IMR-90 (cell line): ENCODE measurements around the gene TPTE. TPM values are rescaled to one million over a fixed set of nuclear protein-coding genes. Genes with fewer than 3 reads are reported as not detected.

Experiments
- ATAC-seq: fragments of 200-7000 bp; cut with Tn5 transposase; 2 replicates; pipeline ENCODE4 v1.9.1; 2020; ENCODE audit warnings: low read depth, mild to moderate bottlenecking, moderate library complexity
- Bru-seq: library from RNA; stranded (reverse); fragments of 400-500 nt; gene quantifications from one replicate; lab custom pipeline; 2021; lab: Mats Ljungman, UMichigan
- BruChase-seq, 2 experiments: library from RNA; stranded (reverse); fragments of 400-500 nt; gene quantifications; one replicate each; lab custom pipeline; 2021; lab: Mats Ljungman, UMichigan
- BruUV-seq: library from RNA; stranded (reverse); fragments of 400-500 nt; replicated peaks from 2 replicates; lab custom pipeline; 2021; lab: Mats Ljungman, UMichigan
- CTCF ChIA-PET: fragments of 300-600 bp; formaldehyde crosslinking; extraction: SDS; loops from one replicate; lab custom pipeline; 2021; ENCODE audit warnings: antibody characterized with exemption; lab: Yijun Ruan, JAX
- POLR2A ChIA-PET: fragments of 300-600 bp; sonication (Branson Sonifier 250); formaldehyde crosslinking; loops from one replicate; lab custom pipeline; 2022; ENCODE audit warnings: antibody characterized with exemption; ENCODE audit not compliant: unreplicated experiment; lab: Charles Lee
- DNase-seq: peaks from one replicate; pipeline ENCODE4 v3.0.0; 2013
- H2AFZ ChIP-seq: replicated peaks from 2 replicates; pipeline ENCODE3; 2013; ENCODE audit warnings: low read length, mild to moderate bottlenecking; ENCODE audit not compliant: poor library complexity
- H2AK5ac ChIP-seq: 2 replicates; pipeline ENCODE4 v1.6.1; 2013; ENCODE audit warnings: low read depth, low read length, inconsistent platforms
- H2AK9ac ChIP-seq: replicated peaks from 2 replicates; pipeline ENCODE3; 2013; ENCODE audit warnings: mild to moderate bottlenecking, low read depth, low read length, moderate library complexity; ENCODE audit not compliant: poor library complexity
- H2BK120ac ChIP-seq: 2 replicates; pipeline ENCODE4 v1.6.1; 2013; ENCODE audit warnings: low read depth, low read length, inconsistent platforms
- H2BK15ac ChIP-seq: 3 replicates; pipeline ENCODE4 v1.6.1; 2013; ENCODE audit warnings: low read depth, low read length, inconsistent platforms
- H2BK20ac ChIP-seq: 2 replicates; pipeline ENCODE4 v1.6.1; 2013; ENCODE audit warnings: low read depth, mild to moderate bottlenecking, inconsistent platforms, low read length, moderate library complexity
- H2BK5ac ChIP-seq: 2 replicates; pipeline ENCODE4 v1.6.1; 2013; ENCODE audit warnings: mild to moderate bottlenecking, low read depth, low read length, inconsistent platforms; ENCODE audit not compliant: poor library complexity, severe bottlenecking
- H3K14ac ChIP-seq: replicated peaks from 2 replicates; pipeline ENCODE4 v1.6.1; 2013; ENCODE audit warnings: low read depth, low read length, inconsistent platforms
- H3K18ac ChIP-seq: 2 replicates; pipeline ENCODE4 v1.6.1; 2013; ENCODE audit warnings: low read depth, low read length, control low read depth
- H3K23ac ChIP-seq: 2 replicates; pipeline ENCODE4 v1.6.1; 2013; ENCODE audit warnings: low read depth, low read length, inconsistent platforms
- H3K27ac ChIP-seq: 2 replicates; pipeline ENCODE4 v1.5.1; 2013; ENCODE audit warnings: mild to moderate bottlenecking, control low read depth, low read length; ENCODE audit not compliant: insufficient read depth
- H3K27me3 ChIP-seq: 2 replicates; pipeline ENCODE4 v1.6.1; 2013; ENCODE audit warnings: low read length; ENCODE audit not compliant: control insufficient read depth, insufficient read depth
- H3K36me3 ChIP-seq: 2 replicates; pipeline ENCODE4 v1.6.1; 2013; ENCODE audit warnings: low read length, mixed read lengths; ENCODE audit not compliant: control insufficient read depth, insufficient read depth
- H3K4ac ChIP-seq: 2 replicates; pipeline ENCODE4 v1.6.1; 2013; ENCODE audit warnings: low read depth, low read length, inconsistent platforms
- H3K4me1 ChIP-seq: 2 replicates; pipeline ENCODE4 v1.6.1; 2013; ENCODE audit warnings: low read length, mixed read lengths; ENCODE audit not compliant: control insufficient read depth, insufficient read depth
- H3K4me2 ChIP-seq: 2 replicates; pipeline ENCODE4 v1.6.1; 2013; ENCODE audit warnings: low read depth, mild to moderate bottlenecking, control low read depth, low read length, moderate library complexity
- H3K4me3 ChIP-seq: 2 replicates; pipeline ENCODE4 v1.5.1; 2013; ENCODE audit warnings: low read depth, mild to moderate bottlenecking, control low read depth, low read length, moderate library complexity; ENCODE audit not compliant: insufficient read depth
- H3K56ac ChIP-seq: 2 replicates; pipeline ENCODE4 v1.6.1; 2013; ENCODE audit warnings: low read length, inconsistent platforms; ENCODE audit not compliant: insufficient read depth; ENCODE audit errors: extremely low read depth
- H3K79me1 ChIP-seq, 2 experiments: 2 replicates each; pipeline ENCODE4 v1.6.1; 2013; ENCODE audit warnings: low read length in 2 of 2, inconsistent platforms in 1 of 2, low read depth in 1 of 2
- H3K9ac ChIP-seq: 2 replicates; pipeline ENCODE4 v1.6.1; 2013; ENCODE audit warnings: low read depth, low read length, control low read depth
- H3K9me1 ChIP-seq: 2 replicates; pipeline ENCODE4 v1.6.1; 2013; ENCODE audit warnings: low read length, inconsistent platforms; ENCODE audit not compliant: insufficient read depth
- H3K9me3 ChIP-seq: 2 replicates; pipeline ENCODE4 v1.6.1; 2013; ENCODE audit warnings: low read length; ENCODE audit not compliant: control insufficient read depth, insufficient read depth
- H4K20me1 ChIP-seq: 2 replicates; pipeline ENCODE4 v1.6.1; 2013; ENCODE audit warnings: low read length, inconsistent platforms; ENCODE audit not compliant: insufficient read depth
- H4K5ac ChIP-seq: 2 replicates; pipeline ENCODE4 v1.6.1; 2013; ENCODE audit warnings: mild to moderate bottlenecking, low read depth, low read length, control low read depth
- H4K8ac ChIP-seq, 2 experiments: 2 replicates each; pipeline ENCODE4 v1.6.1; 2013; ENCODE audit warnings: low read depth in 2 of 2, low read length in 2 of 2, control low read depth in 1 of 2, inconsistent platforms in 1 of 2
- H4K91ac ChIP-seq: 2 replicates; pipeline ENCODE4 v1.6.1; 2013; ENCODE audit warnings: low read depth, low read length, inconsistent platforms; ENCODE audit not compliant: insufficient read depth
- BHLHE40 ChIP-seq: fragments of 150-350 bp; IDR thresholded peaks from 2 replicates; pipeline ENCODE4 v1.6.1; 2016; ENCODE audit warnings: mild to moderate bottlenecking, low read depth, low read length
- CEBPB ChIP-seq: IDR thresholded peaks from 2 replicates; pipeline ENCODE4 v1.6.1; 2012; ENCODE audit warnings: low read depth, low read length, improper control_type of control experiment
- CHD1 ChIP-seq: IDR thresholded peaks from 2 replicates; pipeline ENCODE4 v1.6.1; 2012; ENCODE audit warnings: low read depth, low read length, improper control_type of control experiment
- CTCF ChIP-seq: conservative IDR thresholded peaks from 2 replicates; pipeline ENCODE4 v1.5.1; 2012; ENCODE audit warnings: mild to moderate bottlenecking, low read depth, low read length, improper control_type of control experiment
- ELK1 ChIP-seq: fragments of 150-350 bp; IDR thresholded peaks from 2 replicates; pipeline ENCODE4 v1.6.1; 2016; ENCODE audit warnings: low read depth, mild to moderate bottlenecking, low read length, moderate library complexity, borderline replicate concordance
- FOS ChIP-seq: fragments of 150-350 bp; IDR thresholded peaks from 2 replicates; pipeline ENCODE4 v1.6.1; 2016; ENCODE audit warnings: low read depth, low read length
- MAFK ChIP-seq: IDR thresholded peaks from 2 replicates; pipeline ENCODE4 v1.6.1; 2012; ENCODE audit warnings: low read depth, low read length, improper control_type of control experiment
- MAZ ChIP-seq: IDR thresholded peaks from 2 replicates; pipeline ENCODE4 v1.6.1; 2012; ENCODE audit warnings: low read depth, mild to moderate bottlenecking, low read length, improper control_type of control experiment, moderate library complexity, borderline replicate concordance
- MXI1 ChIP-seq: IDR thresholded peaks from 2 replicates; pipeline ENCODE4 v1.6.1; 2012; ENCODE audit warnings: low read depth, mild to moderate bottlenecking, low read length, moderate library complexity, borderline replicate concordance
- POLR2A ChIP-seq: IDR thresholded peaks from 2 replicates; pipeline ENCODE4 v1.6.1; 2012; ENCODE audit warnings: mild to moderate bottlenecking, low read depth, low read length
- RAD21 ChIP-seq: IDR thresholded peaks from 2 replicates; pipeline ENCODE4 v1.6.1; 2012; ENCODE audit warnings: low read length, improper control_type of control experiment
- RCOR1 ChIP-seq: IDR thresholded peaks from 2 replicates; pipeline ENCODE4 v1.6.1; 2012; ENCODE audit warnings: mild to moderate bottlenecking, low read length, improper control_type of control experiment; ENCODE audit not compliant: insufficient replicate concordance
- RFX5 ChIP-seq: IDR thresholded peaks from 2 replicates; pipeline ENCODE4 v1.8.0; 2012; ENCODE audit warnings: low read depth, mild to moderate bottlenecking, low read length, moderate library complexity
- SMC3 ChIP-seq: fragments of 150-350 bp; IDR thresholded peaks from 2 replicates; pipeline ENCODE4 v1.6.1; 2016; ENCODE audit warnings: low read depth, mild to moderate bottlenecking, antibody characterized with exemption, low read length, moderate library complexity
- WGBS, 2 experiments: methylation state at CpG; one replicate each; pipeline versions ENCODE4 v1.1.5 to v1.1.7; 2013; ENCODE audit warnings: missing lambda C conversion rate in 2 of 2; ENCODE audit not compliant: insufficient read length in 1 of 2; ENCODE audit errors: extremely low coverage in 2 of 2; 5-methylcytosine and 5-hydroxymethylcytosine counted together
- dilution Hi-C: fragments of 300-500 bp; cut with HindIII; formaldehyde crosslinking; loops from one replicate; pipeline ENCODE4 v1.14.3; 2018; ENCODE audit warnings: low sequenced_read_pairs; ENCODE audit not compliant: unreplicated experiment
- in situ Hi-C: fragments of 300-500 bp; cut with MboI; formaldehyde crosslinking; loops from 3 replicates; pipeline ENCODE4 v1.14.3; 2019; ENCODE audit warnings: low sequenced_read_pairs, inconsistent platforms, mixed read lengths
- intact Hi-C: fragments of 100-400 bp; cut with micrococcal nuclease; formaldehyde crosslinking; loops from 2 replicates; pipeline ENCODE4 v1.10.0; 2022
- long read RNA-seq: library from polyadenylated mRNA; unstranded; transcript quantifications from one replicate; pipeline ENCODE4 v2.0.0, GENCODE V29; 2021; ENCODE audit not compliant: unreplicated experiment
- polyA plus RNA-seq, 3 experiments: library from polyadenylated mRNA; depleted of rRNA; stranded (reverse); fragments of >200 nt; gene quantifications; 2 replicates each; pipeline ENCODE4 v1.2.3, GENCODE V29; 2012; ENCODE audit warnings: low replicate concordance in 1 of 3
- total RNA-seq: library from RNA; depleted of rRNA; stranded (reverse); fragments of >200 nt; gene quantifications from 2 replicates; pipeline ENCODE4 v1.2.3, GENCODE V29; 2012; rRNA removed
- TF ChIP-seq, protein P1 (sequence below): fragments of 150-350 bp; IDR thresholded peaks from 2 replicates; pipeline ENCODE4 v1.6.1; 2017; ENCODE audit warnings: mild to moderate bottlenecking, antibody characterized with exemption, low read length, low read depth

The TPTE gene
- total RNA-seq (not detected in 2 replicates), polyA plus RNA-seq (2012; rRNA removed) (not detected in 2 replicates), Bru-seq, nascent RNA (percentile 13 among the genes with signal in this experiment), BruChase-seq, experiment 1, labeled RNA remaining after a 6-hour chase (not detected), BruChase-seq, experiment 2, labeled RNA remaining after a 2-hour chase (not detected)
- not detected in 2 replicates for polyA plus RNA-seq (2012; cell fraction: cytosol; rRNA removed)
- not detected in 2 replicates for polyA plus RNA-seq (2012; cell fraction: nucleus; rRNA removed; ENCODE audit: low replicate concordance)
- long read RNA-seq: 0 reads

DNA sequence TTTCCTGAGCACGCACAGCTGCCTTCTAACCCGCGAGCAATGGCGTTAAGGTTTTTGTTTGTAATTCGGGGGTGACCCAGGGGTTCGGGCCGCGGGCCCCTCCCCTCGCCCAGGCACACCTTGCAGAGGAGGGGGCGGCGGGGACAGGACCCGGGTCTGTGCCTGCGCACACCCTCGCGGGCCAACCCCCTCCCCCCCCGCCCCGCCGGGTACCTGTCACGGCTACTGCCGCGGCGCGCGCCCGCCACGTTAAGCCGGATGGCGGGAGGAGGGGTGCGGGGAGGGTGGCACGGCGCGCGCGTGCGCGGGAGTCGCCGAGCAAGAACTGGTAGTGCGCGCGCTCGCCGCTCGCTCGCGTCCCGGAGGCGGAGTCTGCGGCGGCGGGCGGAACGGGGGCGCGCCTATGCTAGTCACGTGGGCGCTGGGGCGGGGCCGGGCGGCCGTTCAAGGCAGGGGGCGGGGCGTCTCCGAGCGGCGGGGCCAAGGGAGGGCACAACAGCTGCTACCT lies at the start of gene TPTE:
TPTE (plus strand) TSS at position 493 of the 508 bp plus-strand sequence. CDS start 17,141 bp downstream, outside the sequence.
- Histone ChIP-seq H3K4me1 (no peaks in the 10 kb centered on the region), H3K56ac (no peak within 1 kb of the TSS), H4K8ac (no peak within 1 kb of the TSS), H2AFZ (no peak within 1 kb of the TSS), H3K23ac (no peak within 1 kb of the TSS), H3K9me1 (no peaks in the 10 kb centered on the region), H4K91ac (no peak within 1 kb of the TSS), H3K14ac (no peak within 1 kb of the TSS), H2BK120ac (no peak within 1 kb of the TSS), H2AK5ac (no peak within 1 kb of the TSS), H3K79me1 (no peaks in the 10 kb centered on the region), H4K20me1 (no peaks in the 10 kb centered on the region), H3K27me3 (no peaks in the 10 kb centered on the region), H3K4me2 (no peak within 1 kb of the TSS), H3K18ac (no peak within 1 kb of the TSS), H2AK9ac (no peak within 1 kb of the TSS), H2BK15ac (no peak within 1 kb of the TSS), H3K4ac (no peak within 1 kb of the TSS), H3K36me3 (no peaks in the 10 kb centered on the region), H3K27ac (no peak within 1 kb of the TSS), H3K9ac (no peak within 1 kb of the TSS), H2BK20ac (no peak within 1 kb of the TSS), H3K9me3 (peaks cover 12% of the 10 kb centered on the region), H2BK5ac (no peak within 1 kb of the TSS), H4K5ac (no peak within 1 kb of the TSS), H3K4me3 (no peak within 1 kb of the TSS)
- WGBS, 2 experiments: 66% methylated on average over 41 of the region's 66 CpGs; no CpG with 5 or more reads in 1 of the 2 experiments
- POLR2A ChIA-PET: no interaction called here
- CTCF ChIA-PET: no interaction called here
- intact Hi-C loops (no loop called here), in situ Hi-C loops (no loop called here), dilution Hi-C loops (no loop called here)
- DNase-seq: no peak
- ATAC-seq: no peak
- no TSS peak for BruUV-seq
- TF ChIP-seq SMC3: no peak
- no peak for TF ChIP-seq POLR2A
- TF ChIP-seq, protein P1, sequence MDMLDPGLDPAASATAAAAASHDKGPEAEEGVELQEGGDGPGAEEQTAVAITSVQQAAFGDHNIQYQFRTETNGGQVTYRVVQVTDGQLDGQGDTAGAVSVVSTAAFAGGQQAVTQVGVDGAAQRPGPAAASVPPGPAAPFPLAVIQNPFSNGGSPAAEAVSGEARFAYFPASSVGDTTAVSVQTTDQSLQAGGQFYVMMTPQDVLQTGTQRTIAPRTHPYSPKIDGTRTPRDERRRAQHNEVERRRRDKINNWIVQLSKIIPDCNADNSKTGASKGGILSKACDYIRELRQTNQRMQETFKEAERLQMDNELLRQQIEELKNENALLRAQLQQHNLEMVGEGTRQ: no peak
- TF ChIP-seq RFX5: no peak
- TF ChIP-seq CEBPB: no peak
- TF ChIP-seq BHLHE40: no peak
- no peak for TF ChIP-seq FOS
- TF ChIP-seq RAD21: no peak
- TF ChIP-seq MAZ: no peak
- TF ChIP-seq MAFK: no peak
- TF ChIP-seq ELK1: no peak
- no peak for TF ChIP-seq RCOR1
- TF ChIP-seq MXI1: no peak
- no peak for TF ChIP-seq CHD1
- TF ChIP-seq CTCF: no peak
